H54 (cell line): Measurements from ENCODE around the gene TXNDC17.
"Not testable (repeated sequence)": the region's sequence is repeated elsewhere in the genome, so short reads cannot be mapped to it uniquely, and the experiment has no call there.

ENCODE experiments used
- DNase-seq: peaks from one replicate; pipeline ENCODE4 v3.0.0; 2011; ENCODE audit warnings: low spot score, mixed read lengths; ENCODE audit not compliant: insufficient read length
- FAIRE-seq: peaks from 3 replicates; lab custom pipeline; 2011; peaks lifted over from hg19 to GRCh38; lab: Jason Lieb, UNC
- POLR2A ChIP-seq: IDR thresholded peaks from 2 replicates; pipeline ENCODE4 v1.6.1; 2011; ENCODE audit warnings: low read depth, mild to moderate bottlenecking, low read length

TXNDC17 gene

DNA sequence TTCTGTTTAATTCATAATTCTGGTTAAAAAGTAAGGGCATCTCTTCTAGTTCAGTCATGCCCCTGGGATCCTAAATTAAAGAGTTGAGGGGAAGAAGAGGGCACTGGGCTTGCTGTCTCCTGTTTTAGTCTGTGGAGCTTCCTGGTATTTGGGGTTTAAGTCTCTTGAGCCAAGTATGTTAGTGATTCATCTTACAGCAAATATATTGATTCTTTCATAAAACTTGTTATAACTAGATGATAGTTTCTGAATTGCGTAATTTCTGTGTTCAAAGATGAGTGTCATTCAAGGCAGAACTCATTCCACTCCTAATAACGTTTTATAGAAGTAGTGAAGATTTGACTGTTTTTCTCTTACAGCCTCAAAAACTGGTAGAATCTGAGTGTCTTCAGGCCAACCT, 1.7 kb downstream of the TXNDC17 start:
- no peak for DNase-seq
- TF ChIP-seq POLR2A: no peak

DNA sequence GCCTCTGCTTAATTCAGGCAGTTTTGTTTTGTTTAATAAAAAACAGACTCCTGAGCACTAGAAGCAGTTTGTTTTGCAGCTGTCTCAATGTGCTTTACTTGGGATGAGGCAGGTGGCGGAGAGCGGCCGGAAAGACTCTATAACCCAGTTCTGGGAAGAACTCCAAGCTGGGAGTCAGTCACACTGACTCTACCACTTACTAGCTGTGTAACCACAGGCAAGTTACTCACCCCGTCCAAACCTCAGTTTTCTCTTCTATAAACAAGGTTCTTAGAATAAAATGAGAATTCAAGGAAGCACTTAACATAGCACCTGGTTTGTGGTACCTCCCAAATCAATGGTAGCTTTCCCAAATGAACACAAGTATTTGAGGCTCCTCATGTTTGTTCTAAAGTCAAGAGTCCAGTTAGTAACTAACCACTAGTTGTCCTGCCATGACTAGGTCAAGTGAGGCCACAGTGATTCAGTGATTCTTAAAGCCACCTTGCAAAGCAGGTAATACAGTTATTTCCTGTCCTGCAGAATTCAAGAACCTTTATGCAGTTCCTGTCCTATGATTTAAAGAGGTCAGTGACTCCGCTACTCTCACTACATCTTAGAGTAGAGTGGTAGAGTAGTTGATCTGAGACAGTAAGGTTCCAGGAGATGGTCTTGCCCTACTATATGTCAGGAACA, 2.7 kb downstream of the TXNDC17 start:
- no peak for DNase-seq
- TF ChIP-seq POLR2A: no peak
- no peak for FAIRE-seq

More for the DNA sequence above, 1.7 kb downstream of the TXNDC17 start:
- FAIRE-seq: peak; percentile 50

DNA sequence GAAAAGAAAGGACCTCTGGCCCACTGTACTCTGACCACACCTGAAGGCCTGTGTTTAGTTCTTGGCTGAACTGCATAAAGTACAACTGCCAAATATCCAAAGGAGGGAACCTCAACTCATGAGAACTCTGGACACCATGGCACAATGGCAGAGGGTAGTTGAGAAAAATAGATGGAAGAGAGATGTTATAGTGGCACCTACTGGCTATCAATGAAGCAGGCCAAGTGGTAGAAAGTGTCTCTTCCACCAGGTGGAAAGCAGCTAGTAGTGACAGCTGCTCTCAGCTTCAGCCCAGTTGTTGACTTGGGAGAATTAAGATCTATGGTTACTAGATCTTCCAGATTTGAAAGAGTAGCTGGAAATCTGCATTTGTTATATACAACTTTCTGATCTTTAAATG, 7.3 kb downstream of the TXNDC17 start:
- no peak for TF ChIP-seq POLR2A
- no peak for DNase-seq
- FAIRE-seq: peak; percentile 78

DNA sequence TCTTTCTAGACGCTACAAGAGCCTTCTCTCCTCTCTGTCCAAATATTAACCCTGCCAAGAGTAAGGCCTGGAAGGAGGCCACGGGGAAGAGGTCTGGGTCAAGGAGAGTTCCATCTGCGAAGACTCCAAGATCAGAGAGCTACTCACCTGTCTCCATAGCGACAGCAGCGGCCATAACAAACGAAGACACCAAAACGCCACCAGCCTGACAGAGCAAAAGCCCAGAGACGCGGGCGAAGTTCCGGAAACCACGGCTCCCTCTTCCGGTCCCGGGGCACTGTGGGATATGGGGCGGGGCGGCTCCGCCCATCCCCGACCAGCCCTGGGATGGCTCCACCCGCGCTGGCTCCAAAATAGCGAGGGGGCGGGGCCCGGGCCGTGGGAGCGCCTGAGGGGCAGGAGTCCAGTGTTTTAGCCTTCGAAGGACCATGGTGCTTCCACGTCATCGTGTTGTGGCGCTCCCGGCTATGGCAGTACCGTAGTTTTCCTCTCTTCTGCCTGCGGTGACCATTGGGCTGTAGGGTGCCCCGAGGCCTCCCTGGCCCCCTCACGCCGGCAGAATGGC, 10.6 kb downstream of the TXNDC17 start, which contains the start of the genes C17orf100 and MED31:
TSS of gene C17orf100 (plus strand) at position 409 of the 565 bp plus-strand sequence. CDS start at position 561, 152 bp downstream.
TSS of gene MED31 (minus strand) at position 252 of the 565 bp plus-strand sequence. CDS start at position 175, 77 bp downstream.
- DNase-seq: peak; percentile 96
- peak; percentile 78 for FAIRE-seq
- TF ChIP-seq POLR2A: peak; percentile 32

DNA sequence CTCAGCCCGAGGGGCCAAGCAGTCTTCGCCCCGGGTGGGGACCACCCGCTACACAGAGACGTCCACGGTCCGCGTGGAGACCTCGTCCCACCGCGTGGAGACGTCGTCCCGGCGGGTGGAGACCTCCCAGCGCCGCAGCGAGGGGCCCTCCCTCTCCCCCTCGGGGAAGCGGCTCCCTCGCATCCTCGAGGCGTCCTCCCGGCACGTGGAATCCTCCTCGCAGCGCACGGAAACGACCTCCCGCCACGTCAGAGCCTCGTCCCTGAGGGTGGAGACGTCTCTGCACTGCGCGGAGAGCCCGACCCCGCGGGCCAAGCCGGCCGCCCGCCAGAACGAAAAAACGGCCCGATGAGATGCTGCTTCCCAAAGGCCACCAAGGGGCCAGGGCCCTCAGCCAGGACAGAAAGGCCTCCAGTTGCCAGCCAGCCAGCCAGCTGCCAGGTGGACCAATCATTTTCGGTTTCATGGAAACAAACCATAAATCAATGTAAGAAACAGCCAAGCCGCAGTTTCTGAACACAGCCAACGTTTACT, 11.1 kb downstream of the TXNDC17 start:
- FAIRE-seq (no peak), DNase-seq (no peak)
- TF ChIP-seq POLR2A: no peak

DNA sequence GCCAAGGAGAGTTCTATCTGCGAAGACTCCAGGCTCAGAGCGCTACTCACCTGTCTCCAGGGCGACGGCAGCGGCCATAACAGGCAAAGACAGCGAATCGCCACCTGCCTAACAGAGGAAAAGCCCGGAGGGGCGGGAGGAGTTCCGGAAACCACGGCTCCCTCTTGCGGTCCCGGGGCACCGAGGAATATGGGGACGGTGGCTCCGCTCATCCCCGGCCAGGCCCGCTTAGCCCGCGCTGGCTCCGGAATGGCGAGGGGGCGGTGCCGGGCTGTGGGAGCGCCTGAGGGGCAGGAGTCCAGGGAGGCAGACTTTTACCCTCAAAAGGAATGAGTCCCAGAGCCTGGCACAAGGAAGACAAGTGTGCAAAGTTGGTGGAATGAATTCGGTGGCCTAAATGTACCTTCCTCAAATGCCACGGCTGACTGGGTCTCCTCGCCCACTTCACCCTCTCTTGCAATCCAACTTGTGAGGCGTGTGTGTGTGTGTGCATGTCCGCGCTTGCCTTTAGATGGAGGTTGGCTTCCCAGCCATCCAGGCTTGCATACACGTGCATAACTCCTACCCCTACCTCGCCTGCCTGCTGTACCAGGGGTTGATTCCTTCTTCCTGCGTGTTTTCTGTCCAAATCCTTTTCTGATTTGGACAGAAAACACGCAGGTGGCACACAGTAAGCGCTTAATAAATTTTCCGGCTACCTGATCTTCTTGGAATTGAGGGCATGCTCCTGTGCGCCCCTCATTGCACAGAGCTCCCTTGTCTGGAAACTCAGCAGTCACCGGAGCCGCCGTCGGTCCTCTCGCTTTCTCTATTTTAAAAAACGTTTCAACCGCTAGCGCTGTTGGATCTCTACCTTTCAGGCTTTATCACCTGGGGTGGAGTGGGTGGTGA, 14.2 kb downstream of the TXNDC17 start:
- no peak for FAIRE-seq

DNA sequence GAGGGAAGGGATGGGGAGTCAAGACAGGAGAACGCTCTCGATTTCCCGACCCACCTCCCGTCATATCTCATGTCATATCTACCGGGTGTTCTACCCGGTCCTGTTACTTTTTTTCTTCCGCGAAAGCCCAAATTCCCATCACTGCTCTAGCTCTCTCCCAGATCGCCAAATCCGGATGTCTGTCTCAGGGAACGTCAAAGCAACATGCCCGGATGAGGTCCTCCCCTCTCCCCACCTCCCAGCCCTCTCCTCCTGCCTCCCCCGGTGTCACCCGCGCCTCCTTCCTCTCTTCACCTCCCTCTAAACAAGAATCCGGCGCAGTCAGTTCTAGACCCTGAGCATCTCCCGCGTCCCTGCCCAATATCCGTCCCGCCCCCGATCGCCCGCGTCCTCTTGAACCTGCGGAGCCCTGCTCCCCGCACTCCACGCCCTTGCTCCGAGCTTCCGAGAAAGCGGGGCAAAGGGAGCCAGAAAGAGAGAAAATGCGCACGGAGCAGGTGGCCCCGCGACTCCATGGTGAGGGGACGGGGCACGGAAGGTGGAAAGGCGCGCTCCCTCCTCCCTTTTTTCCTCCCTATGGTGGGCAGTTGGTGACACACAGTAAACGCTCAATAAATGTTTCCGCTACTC, 15.0 kb downstream of the TXNDC17 start:
- not testable (repeated sequence) for DNase-seq, FAIRE-seq

More for the DNA sequence above, 14.2 kb downstream of the TXNDC17 start:
- TF ChIP-seq POLR2A: no peak
- DNase-seq: no peak

DNA sequence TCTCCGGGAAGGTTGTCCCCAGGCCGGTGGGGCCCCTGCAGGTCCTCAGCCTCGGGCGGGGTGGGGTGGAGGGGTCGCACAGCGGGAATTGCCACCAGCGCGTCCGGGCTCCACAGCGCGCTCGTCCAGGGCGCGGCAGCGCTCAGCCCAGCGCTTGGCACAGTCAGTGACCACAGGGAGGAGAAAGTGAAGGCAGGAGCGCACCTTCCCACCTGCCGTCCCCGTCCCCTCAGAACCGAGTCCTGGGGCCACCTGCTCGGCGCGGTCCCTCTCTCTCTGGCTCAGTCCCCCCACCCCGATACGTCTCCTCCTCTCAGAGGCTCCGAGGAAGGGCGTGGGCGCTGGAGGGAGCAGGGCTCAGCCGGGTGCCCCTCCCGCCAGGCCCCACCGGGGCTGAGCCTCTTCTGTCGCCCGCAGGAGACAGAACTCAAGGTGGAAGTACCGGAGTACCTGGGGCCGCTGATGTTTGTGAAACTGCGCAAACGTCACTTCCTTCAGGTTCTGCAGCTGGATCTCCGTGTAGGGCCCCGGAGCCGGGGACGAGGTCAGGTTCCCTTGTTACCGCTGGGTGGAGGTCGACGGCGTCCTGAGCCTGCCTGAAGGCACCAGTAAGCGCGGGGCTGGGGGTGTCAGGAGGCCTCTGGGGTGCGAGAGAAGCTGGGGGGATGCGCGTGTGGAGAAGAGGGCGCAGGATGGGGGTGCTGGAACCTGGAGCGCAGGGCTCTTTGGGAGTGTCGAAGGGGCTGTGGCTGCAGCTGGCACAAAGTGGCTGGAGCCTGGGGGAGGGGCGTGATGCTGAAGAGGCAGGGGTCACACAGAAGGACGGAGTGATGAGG, 16.2 kb downstream of the TXNDC17 start:
- not testable (repeated sequence) for FAIRE-seq, DNase-seq

DNA sequence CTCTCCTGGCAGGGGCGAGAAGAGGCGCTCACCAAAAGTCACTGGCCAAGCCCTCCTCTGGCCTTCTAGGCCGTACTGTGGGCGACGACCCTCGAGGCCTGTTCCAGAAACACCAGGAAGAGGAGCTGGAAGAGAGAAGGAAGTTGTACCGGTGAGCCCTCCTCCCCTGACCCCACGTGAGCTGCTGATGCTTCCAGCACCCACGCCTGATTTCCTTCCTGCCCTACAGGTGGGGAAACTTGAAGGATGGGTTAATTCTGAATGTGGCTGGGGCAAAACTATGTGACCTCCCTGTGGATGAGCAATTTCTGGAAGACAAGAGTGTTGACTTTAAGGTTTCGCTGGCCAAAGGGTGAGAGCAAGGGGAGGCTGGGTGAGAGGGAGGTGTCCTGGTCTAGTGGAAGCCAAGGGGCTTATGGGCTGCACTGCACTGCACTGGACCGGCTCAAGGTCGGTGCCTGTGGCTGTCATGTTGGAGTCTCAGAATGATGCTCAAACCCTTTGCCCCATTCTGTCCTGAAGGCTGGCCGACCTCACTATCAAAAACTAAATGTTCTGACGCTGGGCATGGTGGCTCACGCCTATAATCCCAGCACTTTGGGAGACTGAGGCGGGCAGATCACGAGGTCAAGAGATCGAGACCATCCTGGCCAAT, 16.9 kb downstream of the TXNDC17 start:
- no peak for TF ChIP-seq POLR2A
- DNase-seq (no peak), FAIRE-seq (no peak)

DNA sequence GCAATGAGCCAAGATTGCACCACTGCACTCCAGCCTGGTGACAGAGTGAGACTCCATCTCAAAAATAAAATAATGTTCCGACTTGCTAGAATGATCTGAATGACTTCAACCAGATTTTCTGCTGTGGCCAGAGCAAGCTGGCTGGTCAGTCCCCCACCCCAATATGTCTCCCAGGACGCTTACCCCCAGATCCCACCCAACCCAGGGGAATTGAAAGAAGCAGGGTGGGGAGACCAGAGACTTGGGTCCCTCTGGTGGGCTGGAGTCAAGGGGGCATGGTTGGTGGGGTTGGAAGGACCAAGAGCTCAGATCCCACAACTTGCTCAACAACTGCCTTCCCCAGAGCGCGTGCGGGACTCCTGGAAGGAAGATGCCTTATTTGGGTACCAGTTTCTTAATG, 17.6 kb downstream of the TXNDC17 start:
- not testable (repeated sequence) for DNase-seq

DNA sequence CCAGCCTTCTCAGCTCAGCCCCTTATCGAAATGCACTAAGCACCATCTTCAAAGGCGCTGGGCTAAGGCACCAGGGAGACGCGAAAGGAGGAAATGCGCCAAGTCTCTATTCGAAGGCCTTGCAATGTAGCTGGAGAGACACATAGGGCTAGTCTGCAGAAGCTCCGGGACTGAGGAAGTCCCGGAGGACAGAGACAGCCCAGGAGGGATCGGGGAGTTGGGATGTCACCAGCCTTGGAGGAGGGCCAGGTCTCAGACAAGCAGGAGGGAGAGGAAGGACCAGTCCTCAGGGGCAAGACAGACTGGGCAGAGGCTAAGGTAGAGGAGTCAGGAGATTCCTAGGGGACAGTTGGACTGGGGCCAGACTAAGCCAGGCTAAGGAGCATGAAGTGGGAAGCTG, 19.2 kb downstream of the TXNDC17 start:
- no peak for TF ChIP-seq POLR2A
- no peak for FAIRE-seq
- no peak for DNase-seq

More for the DNA sequence above, 17.6 kb downstream of the TXNDC17 start:
- FAIRE-seq: not testable (repeated sequence)

DNA sequence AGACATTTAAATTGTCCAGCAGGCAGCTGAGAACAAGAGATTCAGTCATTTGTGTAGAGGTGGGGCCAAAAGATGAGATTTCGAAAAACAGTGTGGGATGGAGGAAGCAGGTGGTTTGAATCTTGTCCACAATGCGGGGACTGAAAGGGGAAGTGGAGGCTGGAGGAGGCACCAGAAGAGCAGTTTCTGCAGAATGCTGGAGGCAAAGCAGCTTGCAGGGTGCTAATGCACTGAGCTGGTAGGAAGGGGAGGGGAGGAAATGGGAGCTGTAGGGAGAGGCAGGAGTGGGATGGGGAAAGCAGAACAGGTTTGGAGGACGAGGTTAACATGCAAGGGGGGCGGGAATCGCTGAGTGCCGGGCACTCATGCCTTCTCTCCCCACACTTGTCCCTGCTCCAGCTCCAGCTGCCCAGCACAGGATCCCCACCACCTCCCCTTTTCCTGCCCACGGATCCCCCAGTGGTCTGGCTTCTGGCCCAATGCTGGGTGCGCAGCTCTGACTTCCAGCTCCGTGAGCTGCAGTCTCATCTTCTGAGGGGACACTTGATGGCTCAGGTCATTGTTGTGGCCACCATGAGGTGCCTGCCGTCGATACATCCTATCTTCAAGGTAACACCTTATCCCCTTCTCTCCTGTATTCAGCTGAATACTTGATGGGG, 20.1 kb downstream of the TXNDC17 start:
- no peak for TF ChIP-seq POLR2A
- FAIRE-seq (no peak), DNase-seq (no peak)
